OCI-LY7 (cell line): ENCODE measurements around the gene FAM9C. TPM values are rescaled to one million over a fixed set of nuclear protein-coding genes. Genes with fewer than 3 reads are reported as not detected.

Source experiments
- BruUV-seq: library from RNA; stranded (reverse); fragments of 400-500 nt; replicated peaks from 2 replicates; lab custom pipeline; 2021; lab: Mats Ljungman, UMichigan
- CTCF ChIA-PET: fragments of 300-600 bp; sonication (Branson Sonifier 250); formaldehyde crosslinking; loops from one replicate; lab custom pipeline; 2022; ENCODE audit warnings: antibody characterized with exemption; ENCODE audit not compliant: unreplicated experiment; lab: Charles Lee
- POLR2A ChIA-PET: fragments of 300-600 bp; sonication (Branson Sonifier 250); formaldehyde crosslinking; loops from one replicate; lab custom pipeline; 2022; ENCODE audit warnings: antibody characterized with exemption; lab: Charles Lee
- DNase-seq: peaks from one replicate; pipeline ENCODE4 v3.0.0-alpha.2; 2015; ENCODE audit warnings: low spot score
- H2AFZ ChIP-seq: fragments of 200-600 bp; sonication (generic), shearing (Covaris generic); 2 replicates; pipeline ENCODE4 v1.6.1; 2014; ENCODE audit warnings: mild to moderate bottlenecking, antibody characterized with exemption, low read length, moderate library complexity
- H3K27ac ChIP-seq: fragments of 200-600 bp; sonication (generic); 2 replicates; pipeline ENCODE4 v1.5.1; 2014; ENCODE audit warnings: mixed run types, low read depth, mild to moderate bottlenecking, moderate library complexity, low read length, inconsistent platforms; ENCODE audit not compliant: poor library complexity, severe bottlenecking
- H3K36me3 ChIP-seq: fragments of 200-600 bp; sonication (generic); 2 replicates; pipeline ENCODE4 v1.6.1; 2014; ENCODE audit warnings: mild to moderate bottlenecking, antibody characterized with exemption, low read length, moderate library complexity, mixed read lengths; ENCODE audit not compliant: insufficient read depth
- H3K4me1 ChIP-seq: fragments of 200-600 bp; sonication (generic); 2 replicates; pipeline ENCODE4 v1.5.1; 2014; ENCODE audit warnings: mild to moderate bottlenecking, low read length; ENCODE audit not compliant: insufficient read depth, poor library complexity, severe bottlenecking
- H3K4me2 ChIP-seq: fragments of 200-600 bp; sonication (generic); 2 replicates; pipeline ENCODE4 v1.6.1; 2014; ENCODE audit warnings: mild to moderate bottlenecking, low read length
- H3K4me3 ChIP-seq: fragments of 200-600 bp; sonication (generic); 2 replicates; pipeline ENCODE4 v1.5.1; 2014; ENCODE audit warnings: mild to moderate bottlenecking, low read depth, low read length; ENCODE audit not compliant: poor library complexity, severe bottlenecking
- H3K79me2 ChIP-seq: fragments of 200-600 bp; sonication (generic); 2 replicates; pipeline ENCODE4 v1.6.1; 2016; ENCODE audit warnings: low read depth, mild to moderate bottlenecking, low read length, moderate library complexity, mixed read lengths; ENCODE audit not compliant: insufficient read depth
- H3K9me2 ChIP-seq: fragments of 200-600 bp; sonication (generic); 2 replicates; pipeline ENCODE4 v1.6.1; 2016; ENCODE audit warnings: mild to moderate bottlenecking, low read length, mixed read lengths; ENCODE audit not compliant: insufficient read depth
- H3K9me3 ChIP-seq: fragments of 200-600 bp; sonication (generic); 2 replicates; pipeline ENCODE4 v1.6.1; 2014; ENCODE audit warnings: mild to moderate bottlenecking, mixed run types, low read length, mixed read lengths
- H4K20me1 ChIP-seq: fragments of 200-600 bp; sonication (generic); 2 replicates; pipeline ENCODE4 v1.6.1; 2014; ENCODE audit warnings: mild to moderate bottlenecking, antibody characterized with exemption, low read length, moderate library complexity, mixed read lengths; ENCODE audit not compliant: insufficient read depth
- EZH2phosphoT487 ChIP-seq: fragments of 200-600 bp; sonication (generic); IDR thresholded peaks from 2 replicates; pipeline ENCODE4 v1.6.1; 2018; ENCODE audit warnings: low read depth, borderline replicate concordance, mild to moderate bottlenecking, mixed run types, antibody characterized with exemption, low read length, moderate library complexity, mixed read lengths
- intact Hi-C: fragments of 100-400 bp; cut with micrococcal nuclease; formaldehyde crosslinking; loops from one replicate; pipeline ENCODE4 v1.10.0; 2022; ENCODE audit not compliant: unreplicated experiment
- total RNA-seq, 2 experiments: library from RNA; depleted of rRNA in 1 of 2; stranded (reverse); fragments of >200 nt in 1 of 2; shearing (Covaris generic) in 1 of 2; gene quantifications; 2 replicates each; pipeline ENCODE4 v1.2.3, GENCODE V29; 2014 to 2022
- TF ChIP-seq, protein P1 (sequence below): fragments of 200-600 bp; sonication (generic); conservative IDR thresholded peaks from 2 replicates; pipeline ENCODE4 v1.5.1; 2014; ENCODE audit warnings: mild to moderate bottlenecking, antibody characterized with exemption, low read length, moderate library complexity, mixed read lengths

FAM9C gene
- total RNA-seq, 2 experiments from 2014 or later, result not detected

DNA sequence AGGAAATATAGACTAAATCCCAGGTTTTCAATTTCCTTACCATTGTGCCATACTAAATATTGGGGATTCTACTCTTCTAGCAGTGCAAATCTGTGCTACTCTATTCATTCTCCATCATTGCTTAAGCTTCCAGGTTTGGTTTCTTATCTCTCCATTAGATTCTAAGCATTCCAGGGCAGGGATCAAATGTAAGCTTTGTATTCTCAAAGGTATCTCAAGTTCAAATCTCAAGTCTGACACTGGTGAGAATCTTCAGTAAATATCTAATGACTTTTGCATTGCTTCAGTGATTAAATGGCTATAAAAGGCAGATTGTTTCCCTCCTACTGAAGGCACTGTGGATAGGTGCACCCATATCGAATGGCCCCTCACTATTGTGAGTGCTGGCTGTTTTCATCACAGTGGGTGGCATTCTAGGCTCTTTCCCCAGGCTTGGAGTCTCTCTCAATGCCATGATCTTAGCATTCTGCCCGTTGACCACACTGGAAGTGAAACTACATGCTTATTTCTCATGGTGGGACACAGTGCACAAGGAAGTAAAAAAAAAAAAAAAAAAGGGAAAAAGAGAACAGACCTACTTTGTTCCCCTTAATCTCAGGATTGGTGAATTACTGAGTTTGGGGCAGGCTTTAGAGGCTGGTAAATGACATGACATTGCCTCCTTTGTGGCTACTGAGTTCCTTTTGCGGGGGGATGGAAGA, 28.7 kb downstream of the FAM9C start:
- Histone ChIP-seq H3K9me2 (no peaks in the 10 kb centered on the region), H3K79me2 (no peaks in the 10 kb centered on the region), H3K27ac (no peak overlapping the region), H3K4me3 (no peak overlapping the region), H3K4me2 (no peak overlapping the region), H3K9me3 (no peaks in the 10 kb centered on the region), H4K20me1 (no peaks in the 10 kb centered on the region), H2AFZ (no peak overlapping the region), H3K36me3 (no peaks in the 10 kb centered on the region), H3K4me1 (peaks cover 18% of the 10 kb centered on the region)
- no peak for DNase-seq
- ChIA-PET POLR2A (interaction anchor here (0.7 kb wide), 1 partner anchor 1229 kb away, joined by 7 read pairs; no protein-coding TSS in a partner anchor), CTCF (no interaction called here)
- BruUV-seq, result no TSS peak
- no peak for TF ChIP-seq EZH2phosphoT487
- TF ChIP-seq, protein P1, sequence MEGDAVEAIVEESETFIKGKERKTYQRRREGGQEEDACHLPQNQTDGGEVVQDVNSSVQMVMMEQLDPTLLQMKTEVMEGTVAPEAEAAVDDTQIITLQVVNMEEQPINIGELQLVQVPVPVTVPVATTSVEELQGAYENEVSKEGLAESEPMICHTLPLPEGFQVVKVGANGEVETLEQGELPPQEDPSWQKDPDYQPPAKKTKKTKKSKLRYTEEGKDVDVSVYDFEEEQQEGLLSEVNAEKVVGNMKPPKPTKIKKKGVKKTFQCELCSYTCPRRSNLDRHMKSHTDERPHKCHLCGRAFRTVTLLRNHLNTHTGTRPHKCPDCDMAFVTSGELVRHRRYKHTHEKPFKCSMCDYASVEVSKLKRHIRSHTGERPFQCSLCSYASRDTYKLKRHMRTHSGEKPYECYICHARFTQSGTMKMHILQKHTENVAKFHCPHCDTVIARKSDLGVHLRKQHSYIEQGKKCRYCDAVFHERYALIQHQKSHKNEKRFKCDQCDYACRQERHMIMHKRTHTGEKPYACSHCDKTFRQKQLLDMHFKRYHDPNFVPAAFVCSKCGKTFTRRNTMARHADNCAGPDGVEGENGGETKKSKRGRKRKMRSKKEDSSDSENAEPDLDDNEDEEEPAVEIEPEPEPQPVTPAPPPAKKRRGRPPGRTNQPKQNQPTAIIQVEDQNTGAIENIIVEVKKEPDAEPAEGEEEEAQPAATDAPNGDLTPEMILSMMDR, result no peak
- intact Hi-C loops, result no loop called here

DNA sequence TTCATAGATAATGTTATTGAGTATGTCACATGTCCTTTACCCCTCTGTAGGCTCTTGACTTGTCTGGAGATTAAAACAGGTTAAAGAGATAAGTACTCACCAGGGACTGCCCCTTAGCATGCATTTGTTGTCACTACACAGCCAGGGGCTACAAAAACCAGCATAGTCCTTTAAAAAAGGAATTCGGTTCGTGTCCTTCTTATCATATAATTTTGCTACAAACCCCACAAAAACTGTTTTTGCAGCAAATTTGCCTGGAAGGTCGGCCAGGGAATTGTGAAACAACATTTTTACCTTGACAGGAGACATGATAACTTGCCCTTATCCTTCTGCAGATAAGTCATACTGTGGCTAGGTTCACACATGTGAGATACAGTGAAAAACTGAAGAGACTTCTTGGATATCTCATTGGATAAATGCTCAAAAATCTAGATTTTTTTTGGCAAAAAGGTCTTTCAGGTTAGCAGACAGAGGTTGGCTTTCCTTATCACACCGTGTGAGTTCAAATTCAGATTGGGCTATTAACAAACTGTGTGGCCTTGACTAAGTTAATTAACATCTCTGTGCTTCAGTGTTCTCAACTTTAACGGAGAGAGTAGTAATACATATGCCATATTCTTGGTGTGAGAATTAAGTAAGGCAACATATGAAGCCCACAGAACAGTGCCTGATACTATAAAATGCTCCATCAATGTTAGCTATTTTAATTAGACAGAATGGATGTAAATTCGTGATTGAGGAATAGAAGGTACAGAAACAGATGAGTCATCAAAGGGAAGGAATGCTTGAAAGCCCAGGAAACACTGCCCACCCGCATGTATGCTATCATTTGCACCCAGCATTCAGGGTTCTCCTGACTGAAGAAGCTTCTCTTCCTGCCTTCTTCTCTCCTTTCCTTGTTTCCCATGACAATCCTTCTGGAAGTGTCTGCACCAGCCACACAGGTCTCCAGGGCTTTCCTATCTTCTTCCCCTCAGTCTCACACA, 30.0 kb downstream of the FAM9C start:
- H3K4me1 ChIP-seq, result peaks cover 18% of the 10 kb centered on the region
- H3K4me2 ChIP-seq, result peak overlapping the region; percentile 65
- H2AFZ ChIP-seq, result peak overlapping the region; percentile 100
- intact Hi-C loops, result no loop called here
- no peak for TF ChIP-seq EZH2phosphoT487
- TF ChIP-seq, protein P1, result no peak
- H4K20me1 ChIP-seq, result no peaks in the 10 kb centered on the region
- no peaks in the 10 kb centered on the region for H3K9me2 ChIP-seq
- H3K27ac ChIP-seq, result peak overlapping the region; percentile 50
- BruUV-seq, result no TSS peak
- H3K36me3 ChIP-seq, result no peaks in the 10 kb centered on the region
- POLR2A ChIA-PET, result interaction anchor here (0.8 to 1.6 kb wide), 4 partner anchors 8 to 67 kb away, joined by 3 to 8 read pairs (median 4); no protein-coding TSS in a partner anchor
- CTCF ChIA-PET, result no interaction called here
- H3K9me3 ChIP-seq, result no peaks in the 10 kb centered on the region
- peak overlapping the region; percentile 41 for H3K4me3 ChIP-seq
- no peaks in the 10 kb centered on the region for H3K79me2 ChIP-seq
- DNase-seq, result no peak
